NCI-H2107 treated with DMSO at 0.1 percent for 48 hours (cell line): ENCODE results near the gene NRDE2.

Experiments
- DNase-seq: peaks from one replicate; lab custom pipeline; 2025; ENCODE audit not compliant: unreplicated experiment; lab: John Stamatoyannopoulos, UW

Gene NRDE2, protein sequence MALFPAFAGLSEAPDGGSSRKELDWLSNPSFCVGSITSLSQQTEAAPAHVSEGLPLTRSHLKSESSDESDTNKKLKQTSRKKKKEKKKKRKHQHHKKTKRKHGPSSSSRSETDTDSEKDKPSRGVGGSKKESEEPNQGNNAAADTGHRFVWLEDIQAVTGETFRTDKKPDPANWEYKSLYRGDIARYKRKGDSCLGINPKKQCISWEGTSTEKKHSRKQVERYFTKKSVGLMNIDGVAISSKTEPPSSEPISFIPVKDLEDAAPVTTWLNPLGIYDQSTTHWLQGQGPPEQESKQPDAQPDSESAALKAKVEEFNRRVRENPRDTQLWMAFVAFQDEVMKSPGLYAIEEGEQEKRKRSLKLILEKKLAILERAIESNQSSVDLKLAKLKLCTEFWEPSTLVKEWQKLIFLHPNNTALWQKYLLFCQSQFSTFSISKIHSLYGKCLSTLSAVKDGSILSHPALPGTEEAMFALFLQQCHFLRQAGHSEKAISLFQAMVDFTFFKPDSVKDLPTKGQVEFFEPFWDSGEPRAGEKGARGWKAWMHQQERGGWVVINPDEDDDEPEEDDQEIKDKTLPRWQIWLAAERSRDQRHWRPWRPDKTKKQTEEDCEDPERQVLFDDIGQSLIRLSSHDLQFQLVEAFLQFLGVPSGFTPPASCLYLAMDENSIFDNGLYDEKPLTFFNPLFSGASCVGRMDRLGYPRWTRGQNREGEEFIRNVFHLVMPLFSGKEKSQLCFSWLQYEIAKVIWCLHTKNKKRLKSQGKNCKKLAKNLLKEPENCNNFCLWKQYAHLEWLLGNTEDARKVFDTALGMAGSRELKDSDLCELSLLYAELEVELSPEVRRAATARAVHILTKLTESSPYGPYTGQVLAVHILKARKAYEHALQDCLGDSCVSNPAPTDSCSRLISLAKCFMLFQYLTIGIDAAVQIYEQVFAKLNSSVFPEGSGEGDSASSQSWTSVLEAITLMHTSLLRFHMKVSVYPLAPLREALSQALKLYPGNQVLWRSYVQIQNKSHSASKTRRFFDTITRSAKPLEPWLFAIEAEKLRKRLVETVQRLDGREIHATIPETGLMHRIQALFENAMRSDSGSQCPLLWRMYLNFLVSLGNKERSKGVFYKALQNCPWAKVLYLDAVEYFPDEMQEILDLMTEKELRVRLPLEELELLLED

DNA sequence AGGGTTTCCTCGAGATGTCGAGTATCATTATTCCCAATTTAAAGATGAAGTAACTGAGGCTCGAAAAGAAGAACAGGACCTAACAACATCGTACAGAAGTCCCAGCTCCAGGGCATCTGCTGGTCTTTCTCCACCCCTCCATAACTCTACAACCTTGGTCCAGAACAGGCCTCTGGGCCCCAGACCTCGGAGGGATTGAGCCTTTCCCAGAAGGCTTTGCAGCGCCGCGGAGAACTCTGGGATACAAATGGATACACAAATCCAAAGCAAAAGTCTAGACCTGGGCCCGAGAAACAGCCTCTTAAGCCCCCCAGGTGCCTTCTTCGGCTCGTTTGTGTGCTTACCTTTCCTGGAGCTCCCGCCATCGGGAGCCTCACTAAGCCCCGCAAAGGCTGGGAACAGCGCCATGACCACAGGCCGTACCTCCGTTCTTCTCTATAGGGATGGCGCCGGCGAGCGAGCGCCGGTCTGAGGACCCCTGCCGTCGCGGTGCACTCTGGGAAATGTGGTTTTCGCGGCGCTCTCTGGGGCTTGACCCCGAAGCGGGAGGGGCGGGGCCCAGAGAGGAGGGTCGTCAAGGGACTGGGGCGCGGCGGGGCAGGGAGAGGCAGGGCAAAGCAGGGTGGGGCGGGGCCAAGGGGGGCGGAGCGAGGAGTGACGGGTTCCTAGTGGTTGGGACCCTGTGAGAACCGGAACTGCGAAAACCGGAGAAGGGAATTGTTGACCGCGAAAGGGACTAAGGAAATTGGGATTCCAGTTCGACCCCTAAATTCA lies at the start of gene NRDE2:
NRDE2 (minus strand) TSS at position 445 of the 774 bp plus-strand sequence; CDS start at position 408, 37 bp downstream.
- DNase-seq, result peak; percentile 96

DNA sequence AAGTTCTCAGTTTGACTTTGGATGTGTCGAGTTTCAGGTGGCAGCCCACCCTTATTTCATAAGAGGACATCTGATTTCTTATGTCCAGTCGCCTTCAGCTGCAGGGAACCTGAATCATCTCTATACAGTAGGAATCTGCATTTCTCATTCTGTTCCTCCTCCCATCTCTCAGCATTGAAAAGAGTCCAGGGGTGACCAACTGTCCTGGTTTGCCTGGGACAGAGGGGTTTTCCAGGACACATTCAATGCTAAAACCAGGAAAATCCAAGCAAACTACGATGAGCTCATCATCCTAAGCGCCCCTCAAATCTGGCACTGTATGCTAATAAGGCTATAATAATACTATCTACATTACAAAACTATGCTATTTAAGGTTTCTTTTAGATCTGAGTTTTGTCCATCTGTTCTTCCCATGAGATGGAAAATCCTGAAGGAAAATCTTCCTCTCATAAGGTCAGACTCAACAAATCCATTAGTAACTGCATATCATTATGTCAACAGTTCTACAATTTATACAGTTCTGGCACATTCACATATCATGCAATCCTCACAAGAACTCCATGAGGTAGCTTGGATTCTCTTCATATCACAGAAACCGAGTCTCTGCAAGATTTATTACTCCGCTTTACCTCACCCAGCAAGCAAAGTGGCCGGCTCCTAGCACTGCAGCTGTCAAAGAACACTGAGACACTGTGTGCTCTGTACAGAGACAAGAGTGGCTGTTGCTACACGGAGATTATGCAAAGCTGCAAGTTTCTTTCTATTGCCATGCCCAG lies 49.5 kb upstream of the NRDE2 start:
- DNase-seq, result peak; percentile 73

DNA sequence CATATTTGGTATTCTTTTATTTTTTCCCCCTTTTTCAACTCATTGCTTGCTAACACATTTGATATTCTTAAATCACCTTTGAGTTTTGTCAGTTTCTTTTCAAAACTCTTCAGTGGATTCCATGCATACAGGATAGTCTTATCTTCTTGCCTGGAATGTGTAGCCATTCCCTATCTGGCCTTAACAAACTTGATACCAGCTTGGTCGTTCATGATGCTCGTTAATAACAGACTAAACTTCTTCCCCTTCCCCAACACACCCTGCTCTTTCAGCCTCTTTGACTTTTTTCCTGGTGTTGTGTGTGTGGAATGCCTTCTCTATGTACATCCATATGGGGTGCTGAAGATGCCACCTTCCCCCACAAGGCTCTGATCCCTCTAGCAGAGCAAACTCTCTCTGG lies 47.4 kb upstream of the NRDE2 start:
- no peak for DNase-seq

DNA sequence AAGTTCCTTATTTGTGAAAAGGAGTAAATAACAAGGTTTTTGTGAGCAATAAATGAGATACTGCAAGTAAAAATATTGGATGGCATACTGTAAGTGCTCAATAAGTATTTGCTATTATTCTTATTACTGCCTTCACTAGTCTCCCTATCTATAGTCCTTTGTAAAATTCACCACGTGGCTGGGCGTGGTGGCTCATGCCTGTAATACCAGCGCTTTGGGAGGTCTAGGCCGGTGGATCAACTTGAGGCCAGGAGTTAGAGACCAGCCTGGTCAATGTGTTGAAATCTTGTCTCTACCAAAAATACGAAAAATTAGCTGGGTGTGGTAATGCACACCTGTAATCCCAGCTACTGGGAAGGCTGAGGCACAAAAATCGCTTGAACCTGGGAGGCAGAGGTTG lies 46.5 kb upstream of the NRDE2 start:
- no peak for DNase-seq

DNA sequence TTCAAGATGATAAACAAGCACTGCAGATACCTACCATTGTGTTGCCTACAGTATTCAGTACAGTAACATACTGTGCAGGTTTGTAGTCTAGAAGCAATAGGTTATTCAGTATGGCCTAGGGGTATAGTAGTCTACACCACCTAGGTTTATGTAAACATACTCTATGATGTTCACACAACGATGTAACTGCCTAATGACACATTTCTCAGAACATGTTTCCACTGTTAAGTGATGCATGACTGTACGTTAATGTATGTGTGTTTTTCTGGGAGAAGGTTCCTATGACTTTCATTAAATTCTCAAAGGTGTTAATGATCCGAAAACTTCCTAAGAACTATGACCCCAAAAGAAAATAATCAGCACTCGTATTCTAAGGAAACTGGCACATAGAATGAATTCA lies 44.2 kb upstream of the NRDE2 start:
- no peak for DNase-seq

DNA sequence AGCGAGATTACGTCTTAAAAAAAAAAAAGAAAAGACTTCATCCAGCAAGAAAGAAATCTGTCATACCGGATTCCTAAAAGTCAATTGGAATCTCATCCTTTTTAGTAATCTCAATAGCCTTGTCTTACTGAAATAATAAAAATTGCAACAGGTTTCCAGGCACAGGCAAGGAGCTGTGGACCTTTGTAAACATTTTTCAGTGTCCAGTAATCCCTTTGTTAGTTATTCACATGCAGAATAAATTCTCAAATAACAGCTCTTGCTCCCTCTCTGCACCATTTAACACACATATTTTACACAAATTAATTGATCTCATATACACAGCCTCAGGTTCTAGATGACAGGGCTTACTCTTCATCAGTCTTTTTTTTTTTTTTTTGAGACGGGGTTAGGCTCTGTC lies 43.1 kb upstream of the NRDE2 start:
- DNase-seq, result no peak

DNA sequence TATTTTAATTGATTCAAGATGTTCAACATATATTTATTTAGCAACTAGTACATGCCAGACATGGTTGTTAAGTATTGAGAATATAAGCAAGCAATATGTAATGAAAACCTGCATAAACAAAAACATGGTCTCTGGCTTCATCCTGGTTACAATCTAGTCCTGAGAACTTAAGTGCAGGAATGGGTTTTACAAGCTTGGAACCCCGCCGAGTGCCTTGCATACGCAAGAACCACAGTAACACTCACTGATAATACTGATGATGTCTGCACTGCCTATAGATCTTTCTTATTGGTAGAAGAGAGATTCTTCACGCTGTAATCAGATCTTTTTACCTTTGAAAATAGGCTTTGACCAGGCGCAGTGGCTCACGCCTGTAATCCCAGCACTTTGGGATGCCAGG lies 42.1 kb upstream of the NRDE2 start:
- DNase-seq, result no peak

DNA sequence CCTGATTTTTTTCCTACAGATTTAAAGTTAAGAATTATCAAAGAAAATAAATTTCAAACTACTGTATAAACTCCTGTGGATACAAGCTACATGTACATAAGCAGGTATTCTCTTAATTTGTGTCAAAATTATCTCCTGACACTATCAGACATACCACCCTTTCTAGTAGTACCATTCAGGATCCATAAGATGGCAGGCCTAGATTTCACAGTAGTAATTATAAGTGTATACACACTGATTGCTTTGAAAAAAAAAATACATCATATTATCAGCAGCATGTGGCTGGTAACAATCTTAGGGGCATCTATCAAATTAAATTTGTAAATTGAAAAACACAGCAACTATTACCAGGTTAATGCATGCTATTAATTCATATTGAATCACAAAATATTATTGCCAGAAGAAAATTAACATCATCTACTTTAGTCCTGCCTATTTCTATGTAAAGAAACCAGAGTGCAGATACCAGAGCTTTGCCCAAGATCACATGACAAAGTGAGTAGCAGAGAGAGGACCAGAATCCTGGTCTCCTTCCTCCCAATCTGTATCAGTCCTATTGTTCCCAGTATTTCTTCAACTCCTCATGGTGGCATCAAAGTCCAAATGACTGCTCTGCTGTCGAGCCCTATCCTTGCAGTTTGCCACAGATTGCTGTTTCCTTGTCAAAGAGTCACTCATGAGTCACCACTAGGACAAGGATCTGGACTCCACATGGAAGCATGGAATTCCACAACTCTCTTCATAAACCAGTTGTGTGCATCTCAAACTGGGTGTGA lies 37.4 kb upstream of the NRDE2 start:
- no peak for DNase-seq

DNA sequence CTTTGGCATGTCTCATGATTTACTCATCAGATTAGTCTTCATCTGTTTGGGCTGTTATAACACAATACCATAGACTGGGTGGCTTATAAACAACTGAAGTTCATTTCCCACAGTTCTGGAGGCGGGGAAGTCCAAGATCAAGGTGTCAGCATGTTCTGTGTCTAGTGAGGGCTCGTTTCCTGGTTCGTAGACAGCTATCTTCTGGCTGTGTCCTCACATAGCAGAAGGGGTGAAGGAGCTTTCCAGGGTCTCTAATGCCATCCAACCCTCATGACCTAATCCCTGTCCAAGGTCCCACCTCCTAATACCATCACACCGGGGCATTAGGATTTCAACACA lies 30.8 kb upstream of the NRDE2 start:
- DNase-seq, result no peak

DNA sequence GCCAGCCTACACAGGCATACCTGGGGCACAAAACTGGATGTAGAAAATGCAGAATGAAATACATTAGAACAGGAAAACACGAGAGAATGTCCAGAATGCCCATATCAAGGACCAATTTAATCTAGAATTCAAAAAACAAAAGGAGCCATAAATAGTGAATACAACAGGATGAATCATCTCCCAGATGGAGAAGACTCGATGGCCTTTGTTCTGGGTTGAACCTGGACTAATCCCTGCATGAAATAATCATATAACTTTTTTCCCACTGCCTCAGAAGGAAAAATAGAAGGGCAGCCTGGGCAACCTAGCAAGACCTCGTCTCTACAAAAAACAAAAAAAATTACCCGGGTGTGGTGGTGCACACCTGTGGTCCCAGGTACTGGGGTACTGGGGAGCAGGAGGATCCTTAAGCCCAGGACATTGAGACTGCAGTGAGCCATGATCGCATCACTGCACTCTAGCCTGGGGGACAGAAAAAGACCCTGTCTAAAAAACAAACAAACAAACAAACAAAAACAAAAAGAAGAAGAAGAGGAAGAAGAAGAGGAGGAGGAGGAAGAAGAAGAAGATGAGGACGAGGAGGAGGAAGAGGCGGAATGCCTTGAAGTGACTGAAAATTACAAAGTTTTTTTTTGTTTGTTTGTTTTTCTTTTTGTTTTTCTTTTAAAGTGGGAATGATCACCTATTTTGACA lies 30.3 kb upstream of the NRDE2 start:
- DNase-seq, result no peak

DNA sequence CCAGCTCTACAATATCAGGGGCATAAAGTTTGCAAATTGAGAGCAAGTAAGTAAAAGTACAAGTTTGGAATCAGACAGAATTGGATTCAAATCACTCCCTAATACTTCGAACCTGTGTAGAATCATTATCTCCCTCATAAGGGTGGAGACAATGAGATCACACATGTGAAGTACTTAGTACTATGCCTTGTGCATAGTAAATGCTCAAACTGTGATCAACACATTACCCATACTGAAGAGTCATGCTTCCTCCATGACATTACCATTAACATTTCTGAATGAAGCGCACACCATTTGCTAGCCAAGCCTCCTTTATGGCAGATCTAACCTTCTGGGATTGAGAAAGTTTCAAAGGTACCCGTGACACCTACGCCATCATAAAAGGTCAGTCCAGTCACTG lies 26.6 kb upstream of the NRDE2 start:
- DNase-seq, result no peak

DNA sequence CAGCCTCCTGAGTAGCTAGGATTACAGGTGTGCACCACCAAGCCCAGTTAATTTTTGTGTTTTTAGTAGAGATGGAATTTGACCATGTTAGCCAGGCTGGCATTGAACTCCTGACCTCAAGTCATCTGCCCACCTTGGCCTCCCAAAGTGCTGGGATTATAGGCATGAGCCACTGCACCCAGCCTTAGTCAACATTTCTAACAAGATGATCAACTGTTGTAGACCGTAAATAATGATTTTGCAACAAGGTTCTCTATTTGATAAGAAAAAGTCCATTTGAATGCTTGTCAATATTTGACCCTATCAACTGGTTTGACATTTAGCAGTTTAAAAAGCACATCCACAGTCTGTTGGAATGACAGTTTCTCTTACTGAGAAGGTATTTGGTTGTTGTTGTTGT lies 25.2 kb upstream of the NRDE2 start:
- no peak for DNase-seq

DNA sequence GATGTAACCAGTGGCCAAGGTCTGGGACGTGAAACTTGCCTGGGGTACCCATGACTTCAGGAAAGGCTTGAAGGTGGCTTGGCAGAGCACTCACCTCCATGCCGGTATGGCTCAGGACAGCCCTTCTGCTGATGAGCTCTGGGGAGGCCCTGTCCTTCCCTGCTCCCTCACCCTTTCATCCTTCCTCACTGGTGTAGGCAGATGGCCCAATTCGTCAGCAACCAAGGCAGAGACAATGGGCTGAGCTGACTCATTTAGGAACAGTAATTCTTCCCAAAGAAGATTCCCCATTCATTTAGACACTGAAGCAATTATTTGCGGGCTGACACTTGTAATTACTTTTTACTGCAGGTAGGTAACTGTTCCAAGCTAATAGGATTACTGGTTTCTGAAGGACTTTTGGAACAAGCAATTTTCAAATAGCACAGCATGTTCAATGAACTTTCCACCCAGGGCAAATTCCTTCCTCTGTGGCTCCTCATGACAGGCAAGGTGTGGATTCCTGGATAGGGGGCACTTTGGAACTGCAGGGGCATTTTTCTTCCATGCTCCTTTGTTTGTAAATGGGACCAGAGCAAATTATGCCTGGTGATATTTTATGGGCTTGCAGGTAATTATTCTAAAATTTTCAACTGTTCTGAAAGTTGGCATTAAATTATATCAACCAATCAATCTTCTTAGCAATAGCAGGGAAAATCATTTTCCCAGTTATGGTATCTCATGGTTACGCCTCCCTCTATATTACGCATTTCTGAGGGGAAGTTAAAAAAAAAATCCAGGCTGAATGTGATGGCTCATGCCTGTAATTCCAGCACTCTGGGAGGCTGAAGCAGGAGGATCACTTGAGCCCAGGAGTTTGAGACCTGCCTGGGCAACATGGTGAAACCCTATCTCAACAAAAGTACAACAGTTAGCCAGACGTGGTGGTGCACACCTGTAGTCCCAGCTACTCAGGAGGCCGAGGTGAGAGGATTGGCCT lies 24.1 kb upstream of the NRDE2 start:
- no peak for DNase-seq

DNA sequence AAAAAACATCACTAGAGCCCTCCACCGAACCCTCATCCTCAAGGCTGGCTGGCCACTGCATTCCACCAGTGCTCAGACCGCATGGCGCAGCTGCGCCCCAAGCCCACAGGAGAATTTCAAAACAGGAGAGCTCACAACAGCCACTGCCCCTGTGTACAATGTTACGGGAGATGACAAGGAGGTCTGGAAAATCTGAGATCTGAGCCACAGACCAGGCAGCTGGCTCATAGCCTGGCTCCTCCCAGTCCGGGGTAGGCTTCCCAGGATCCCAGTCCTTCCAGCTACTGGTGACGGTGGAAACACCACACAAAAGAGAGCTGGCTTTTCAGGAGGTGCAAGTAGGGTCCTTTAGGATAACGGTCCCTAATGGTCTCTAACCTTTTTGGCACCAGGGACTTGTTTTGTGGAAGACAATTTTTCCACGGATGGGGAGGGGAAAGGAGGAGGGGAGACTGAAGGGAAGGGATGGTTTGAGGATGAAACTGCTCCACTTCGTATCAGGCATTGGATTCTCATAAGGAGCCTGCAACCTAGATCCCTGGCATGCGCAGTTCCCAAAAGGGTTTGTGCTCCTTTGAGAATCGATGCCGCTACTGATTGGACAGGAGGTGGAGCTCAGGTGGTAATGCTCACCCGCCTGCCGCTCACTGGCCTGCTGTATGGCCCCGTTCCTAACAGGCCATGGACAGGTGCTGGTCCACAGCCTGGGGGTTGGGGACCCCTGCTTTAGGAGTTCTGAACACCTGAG lies 23.0 kb upstream of the NRDE2 start:
- no peak for DNase-seq

DNA sequence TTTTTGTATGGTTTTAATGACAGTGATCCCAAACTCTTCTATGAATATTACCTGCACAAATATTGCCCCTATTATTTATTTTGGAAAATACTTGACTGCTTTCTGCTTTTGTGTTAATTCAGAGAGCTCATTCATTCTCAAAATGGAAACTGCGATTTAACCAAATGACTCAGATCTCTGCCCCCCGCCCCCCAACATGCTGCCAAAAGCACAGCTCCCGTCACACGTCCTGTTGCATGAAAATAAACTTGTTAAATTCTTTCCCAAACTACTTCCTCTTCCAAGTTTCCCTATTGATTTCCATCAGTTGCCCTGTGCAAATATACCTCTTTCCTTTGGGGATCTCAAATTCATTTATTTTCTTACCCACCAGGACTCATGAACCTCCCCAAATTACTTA lies 18.0 kb upstream of the NRDE2 start:
- no peak for DNase-seq

DNA sequence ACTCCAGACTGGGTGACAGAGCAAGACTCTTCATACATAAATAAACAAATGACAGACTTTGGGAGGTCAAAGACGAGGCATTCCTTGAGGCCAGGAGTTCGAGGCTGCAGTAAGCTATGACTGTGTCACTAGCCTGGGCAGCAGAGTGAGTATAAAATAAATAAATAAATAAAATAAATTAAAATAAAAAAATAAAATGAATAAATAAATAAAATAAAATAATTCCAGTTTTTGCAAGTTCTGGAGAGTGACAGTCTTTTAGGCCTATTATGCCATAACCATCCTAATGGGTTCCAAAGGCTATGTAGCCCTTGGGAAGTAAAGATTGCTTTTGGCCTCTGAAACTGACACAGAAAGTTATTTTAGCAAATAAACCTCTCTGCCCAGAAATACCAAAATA lies 16.5 kb upstream of the NRDE2 start:
- DNase-seq, result no peak

DNA sequence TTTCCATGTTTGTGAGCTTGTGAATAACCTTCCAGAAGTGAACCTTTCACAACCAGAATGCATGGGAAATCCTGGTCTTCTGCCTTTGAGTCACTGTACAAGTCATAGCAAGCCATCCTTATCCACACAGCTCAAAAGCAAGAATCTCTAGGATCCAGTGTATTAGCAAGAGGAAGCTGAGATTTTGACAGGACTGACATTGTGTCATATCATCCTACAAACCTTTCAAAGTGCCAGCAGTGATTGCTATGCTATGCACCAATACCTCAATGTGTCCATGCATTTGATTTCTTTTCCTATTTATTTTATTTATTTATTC lies 13.5 kb upstream of the NRDE2 start:
- DNase-seq, result no peak
